ENCODE data around the gene TNNT1.

Gene TNNT1

GRCh38 chr19:55083004-55083850 is 65.8 kb downstream of the TNNT1 start:
- Histone ChIP-seq H3K9ac (ENCODE audit: low read depth, low read length, poor library complexity, severe bottlenecking) (no peak overlapping the region), H3K9me2 (replicated peaks; ENCODE audit: low read depth, low read length) (no peaks in the 10 kb centered on the region), H3F3A (ENCODE audit: low read depth) (no peaks in the 10 kb centered on the region), H3K9me3 (ENCODE audit: insufficient read depth, low read depth, low read length) (no peaks in the 10 kb centered on the region), H3K4me2 (ENCODE audit: low read depth, low read length, poor library complexity, severe bottlenecking) (no peak overlapping the region), H3K27me3 (ENCODE audit: insufficient read depth, low read length, poor library complexity, severe bottlenecking) (no peaks in the 10 kb centered on the region), H3K4me1 (ENCODE audit: insufficient read depth, low read length, poor library complexity, severe bottlenecking) (no peaks in the 10 kb centered on the region), H3K36me3 (ENCODE audit: insufficient read depth, low read length) (no peaks in the 10 kb centered on the region), H3K4me3 (ENCODE audit: low read length, poor library complexity, severe bottlenecking) (no peak overlapping the region), H2AFZ (ENCODE audit: low read length) (no peak overlapping the region), H4K20me1 (ENCODE audit: insufficient read depth, low read length, poor library complexity, severe bottlenecking) (no peaks in the 10 kb centered on the region), H3K79me2 (ENCODE audit: insufficient read depth, low read length) (no peaks in the 10 kb centered on the region)
- TF ChIP-seq EZH2phosphoT487 (IDR thresholded peaks at IDR 0.05; ENCODE audit: borderline replicate concordance) (no peak), CTCF (conservative IDR thresholded peaks at IDR 0.05; ENCODE audit: low read length) (no peak)

Data from Loucy (cell line).